Naive B cell (primary cell): ENCODE data around the gene ANKRD55. TPM values are rescaled to one million over a fixed set of nuclear protein-coding genes. Genes with fewer than 3 reads are reported as not detected.
"Not testable (repeated sequence)": the region's sequence is repeated elsewhere in the genome, so short reads cannot be mapped to it uniquely, and the experiment has no call there.

Experiments used
- ATAC-seq, 2 donors: fragments of 150-1000 bp; cut with Tn5 transposase; 2 replicates each; pipeline ENCODE4 v1.10.0; 2021; ENCODE audit warnings: low read depth in 2 of 2, mild to moderate bottlenecking in 2 of 2, moderate library complexity in 2 of 2
- DNase-seq: peaks from one replicate; pipeline ENCODE4 v3.0.0; 2022
- H3K27ac Mint-ChIP-seq, 6 donors: one replicate each; pipeline ENCODE4 v1.8.0; 2020 to 2022; ENCODE audit warnings: mild to moderate bottlenecking in 6 of 6, mixed read lengths in 6 of 6, moderate library complexity in 5 of 6, inconsistent platforms in 2 of 6
- H3K27me3 Mint-ChIP-seq, 3 donors: one replicate each; pipeline ENCODE4 v1.8.0; 2021 to 2022; ENCODE audit warnings: mixed read lengths in 3 of 3, mild to moderate bottlenecking in 1 of 3
- H3K36me3 Mint-ChIP-seq, 2 donors: one replicate each; pipeline ENCODE4 v1.8.0; 2020 to 2022; ENCODE audit warnings: mixed read lengths in 2 of 2, inconsistent platforms in 1 of 2, mild to moderate bottlenecking in 1 of 2
- H3K4me1 Mint-ChIP-seq, 3 donors: one replicate each; pipeline ENCODE4 v1.8.0; 2020 to 2022; ENCODE audit warnings: mixed read lengths in 3 of 3, inconsistent platforms in 1 of 3, mild to moderate bottlenecking in 1 of 3, moderate library complexity in 1 of 3
- H3K4me3 Mint-ChIP-seq, 8 donors: one replicate each; pipeline ENCODE4 v1.8.0; 2020 to 2022; ENCODE audit warnings: mild to moderate bottlenecking in 8 of 8, mixed read lengths in 8 of 8, moderate library complexity in 8 of 8, inconsistent platforms in 2 of 8
- H3K9me3 Mint-ChIP-seq, 7 donors: one replicate each; pipeline ENCODE4 v1.8.0; 2020 to 2022; ENCODE audit warnings: mixed read lengths in 7 of 7, mild to moderate bottlenecking in 5 of 7, inconsistent platforms in 2 of 7, moderate library complexity in 1 of 7
- polyA plus RNA-seq, 6 donors: library from polyadenylated mRNA; unstranded; fragments of 300-500 nt; fragmentation: Illumina TruSeq; gene quantifications; one replicate each; pipeline ENCODE4 v1.2.3, GENCODE V29; 2021; ENCODE audit warnings: low read depth in 6 of 6

ANKRD55 gene
- polyA plus RNA-seq, 6 donors from 2014 or later = 0.13 TPM; not detected in 5

GRCh38 chr5:56168066-56168478 lies 65.1 kb downstream of the ANKRD55 start:
- H3K4me3 Mint-ChIP-seq = no peak overlapping the region
- no peak overlapping the region for H3K27ac Mint-ChIP-seq

GRCh38 chr5:56167519-56167918 lies 65.6 kb downstream of the ANKRD55 start:
- Mint-ChIP-seq H3K36me3 (no peaks in the 10 kb centered on the region), H3K27ac (no peak overlapping the region), H3K4me3 (no peak overlapping the region), H3K4me1 (peaks cover 0 to 9% (median 0%) of the 10 kb centered on the region in 3 donors), H3K9me3 (no peaks in the 10 kb centered on the region), H3K27me3 (peaks cover 7 to 17% (median 15%) of the 10 kb centered on the region in 3 donors)
- no peak for DNase-seq
- ATAC-seq = no peak

More at GRCh38 chr5:56168066-56168478, 65.1 kb downstream of the ANKRD55 start:
- H3K27me3 Mint-ChIP-seq = peaks cover 7 to 14% (median 12%) of the 10 kb centered on the region in 3 donors
- no peak for DNase-seq
- H3K4me1 Mint-ChIP-seq = peaks cover 0 to 9% (median 0%) of the 10 kb centered on the region in 3 donors
- no peak for ATAC-seq
- no peaks in the 10 kb centered on the region for H3K36me3 Mint-ChIP-seq
- H3K9me3 Mint-ChIP-seq = no peaks in the 10 kb centered on the region

GRCh38 chr5:56166671-56167385 lies 66.3 kb downstream of the ANKRD55 start:
- Mint-ChIP-seq H3K27ac (no peak overlapping the region), H3K36me3 (no peaks in the 10 kb centered on the region), H3K27me3 (peaks cover 7 to 17% (median 15%) of the 10 kb centered on the region in 3 donors), H3K4me3 (no peak overlapping the region), H3K4me1 (peaks cover 0 to 12% (median 0%) of the 10 kb centered on the region in 3 donors), H3K9me3 (no peaks in the 10 kb centered on the region)
- no peak for ATAC-seq
- DNase-seq = no peak

GRCh38 chr5:56164376-56164775 lies 68.8 kb downstream of the ANKRD55 start:
- Mint-ChIP-seq H3K27ac (no peak overlapping the region), H3K36me3 (no peaks in the 10 kb centered on the region), H3K4me1 (peaks cover 0 to 14% (median 0%) of the 10 kb centered on the region in 3 donors), H3K27me3 (peaks cover 7 to 15% (median 10%) of the 10 kb centered on the region in 3 donors), H3K9me3 (no peaks in the 10 kb centered on the region), H3K4me3 (no peak overlapping the region)
- DNase-seq = no peak
- ATAC-seq = no peak

- DNase-seq = no peak
- H3K27me3 Mint-ChIP-seq = peaks cover 7 to 15% (median 10%) of the 10 kb centered on the region in 3 donors
- H3K9me3 Mint-ChIP-seq = no peaks in the 10 kb centered on the region
- H3K36me3 Mint-ChIP-seq = no peaks in the 10 kb centered on the region
- H3K4me1 Mint-ChIP-seq = peaks cover 0 to 6% (median 0%) of the 10 kb centered on the region in 3 donors
- H3K27ac Mint-ChIP-seq = peak overlapping the region in 1 of 6 donors; percentile 22
- ATAC-seq = no peak
- no peak overlapping the region for H3K4me3 Mint-ChIP-seq
These were observed 71.2 kb downstream of the ANKRD55 start for GRCh38 chr5:56161927-56162326.

- peaks cover under 1 to 11% (median 3%) of the 10 kb centered on the region in 3 donors for H3K4me1 Mint-ChIP-seq
- no peaks in the 10 kb centered on the region for H3K36me3 Mint-ChIP-seq
- H3K27me3 Mint-ChIP-seq = peaks cover 7 to 15% (median 10%) of the 10 kb centered on the region in 3 donors
- H3K27ac Mint-ChIP-seq = no peak overlapping the region
- ATAC-seq (no peak), DNase-seq (no peak)
- H3K9me3 Mint-ChIP-seq = no peaks in the 10 kb centered on the region
- H3K4me3 Mint-ChIP-seq = no peak overlapping the region
These were observed 71.7 kb downstream of the ANKRD55 start for GRCh38 chr5:56161439-56161823.

GRCh38 chr5:56160723-56161438 lies 72.2 kb downstream of the ANKRD55 start:
- H3K27me3 Mint-ChIP-seq = peaks cover 7 to 10% (median 10%) of the 10 kb centered on the region in 3 donors
- H3K4me3 Mint-ChIP-seq = no peak overlapping the region
- H3K9me3 Mint-ChIP-seq = no peaks in the 10 kb centered on the region
- H3K4me1 Mint-ChIP-seq = peaks cover 6 to 16% (median 9%) of the 10 kb centered on the region in 3 donors
- ATAC-seq = no peak
- H3K36me3 Mint-ChIP-seq = no peaks in the 10 kb centered on the region
- H3K27ac Mint-ChIP-seq = peak overlapping the region in 1 of 6 donors; percentile 34
- no peak for DNase-seq

- Mint-ChIP-seq H3K4me1 (peaks cover 7 to 18% (median 10%) of the 10 kb centered on the region in 3 donors), H3K36me3 (no peaks in the 10 kb centered on the region)
- no peak for DNase-seq
These were observed 73.6 kb downstream of the ANKRD55 start for GRCh38 chr5:56159521-56159947.

GRCh38 chr5:56158331-56158960 lies 74.7 kb downstream of the ANKRD55 start:
- no peak for DNase-seq
- no peaks in the 10 kb centered on the region for H3K36me3 Mint-ChIP-seq
- peaks cover 7 to 18% (median 10%) of the 10 kb centered on the region in 3 donors for H3K4me1 Mint-ChIP-seq
- no peak for ATAC-seq
- H3K27ac Mint-ChIP-seq = peak overlapping the region in 2 of 6 donors; percentile 16 to 21
- H3K4me3 Mint-ChIP-seq = no peak overlapping the region
- H3K27me3 Mint-ChIP-seq = peaks cover 0 to 6% (median 6%) of the 10 kb centered on the region in 3 donors
- H3K9me3 Mint-ChIP-seq = no peaks in the 10 kb centered on the region

More at GRCh38 chr5:56159521-56159947, 73.6 kb downstream of the ANKRD55 start:
- Mint-ChIP-seq H3K9me3 (no peaks in the 10 kb centered on the region), H3K4me3 (no peak overlapping the region), H3K27ac (no peak overlapping the region), H3K27me3 (peaks cover 0 to 10% (median 9%) of the 10 kb centered on the region in 3 donors)
- ATAC-seq = no peak

- ATAC-seq, DNase-seq, H3K9me3 Mint-ChIP-seq, H3K4me3 Mint-ChIP-seq, H3K36me3 Mint-ChIP-seq, H3K27me3 Mint-ChIP-seq: not testable (repeated sequence)
- H3K4me1 Mint-ChIP-seq = peaks cover 7 to 18% (median 14%) of the 10 kb centered on the region in 3 donors
- H3K27ac Mint-ChIP-seq = peak overlapping the region in 1 of 6 donors; percentile 13
These were observed 75.9 kb downstream of the ANKRD55 start for GRCh38 chr5:56157191-56157621.

- H3K27ac Mint-ChIP-seq = peak overlapping the region in 1 of 6 donors; percentile 93
- not testable (repeated sequence) for H3K4me3 Mint-ChIP-seq, H3K9me3 Mint-ChIP-seq, H3K27me3 Mint-ChIP-seq, DNase-seq, H3K36me3 Mint-ChIP-seq
- ATAC-seq = peak; percentile 54 to 62
- peaks cover 7 to 14% (median 13%) of the 10 kb centered on the region in 3 donors for H3K4me1 Mint-ChIP-seq
These were observed 76.4 kb downstream of the ANKRD55 start for GRCh38 chr5:56156585-56157190.

GRCh38 chr5:56155992-56156584 lies 77.0 kb downstream of the ANKRD55 start:
- Mint-ChIP-seq H3K4me3 (no peak overlapping the region), H3K4me1 (peaks cover 7 to 14% (median 13%) of the 10 kb centered on the region in 3 donors)
- ATAC-seq = peak; percentile 52 to 71

More at GRCh38 chr5:56155992-56156584, 77.0 kb downstream of the ANKRD55 start:
- H3K9me3 Mint-ChIP-seq = no peaks in the 10 kb centered on the region
- no peaks in the 10 kb centered on the region for H3K36me3 Mint-ChIP-seq
- no peaks in the 10 kb centered on the region for H3K27me3 Mint-ChIP-seq
- peak overlapping the region in 3 of 6 donors; percentile 15 to 21 (median 16) for H3K27ac Mint-ChIP-seq
- DNase-seq = peak; percentile 2
